A549 treated with CORT108297 at 1 μM for 4 hours (cell line): ENCODE measurements around the gene SPIRE2. TPM values are rescaled to one million over a fixed set of nuclear protein-coding genes. Genes with fewer than 3 reads are reported as not detected.

Source experiments
- total RNA-seq: library from RNA; stranded (reverse); fragments of 200-300 nt; extraction: Qiagen RNA extraction; gene quantifications from 5 replicates; pipeline ENCODE4 v1.2.3, GENCODE V29; 2022

Gene SPIRE2
- 5.9 to 8.8 TPM (median 8.1 TPM) in 5 replicates for total RNA-seq

GRCh38 chr16:89828199-89828869 lies at the start of gene SPIRE2:
Gene SPIRE2 (plus strand): TSS chr16:89828475. CDS start chr16:89828551, 76 bp downstream.

GRCh38 chr16:89873109-89873971 lies 45.1 kb downstream of the SPIRE2 start, which contains the start of gene TCF25:
Gene TCF25 (plus strand): TSS chr16:89873592. CDS start chr16:89873668, 76 bp downstream.

GRCh38 chr16:89918453-89919347 lies 90.4 kb downstream of the SPIRE2 start, which contains the start of gene MC1R:
Gene MC1R (plus strand): TSS chr16:89918862. CDS start chr16:89919259, 397 bp downstream.

Other genes with a start within 250 kb of the SPIRE2 start
- 0.78 to 1.2 TPM (median 0.83 TPM) in 5 replicates for gene DPEP1, start 214.8 kb upstream of the SPIRE2 start, total RNA-seq
- 96.9 to 102 TPM (median 97.9 TPM) in 5 replicates for gene CHMP1A, start 170.8 kb upstream of the SPIRE2 start, total RNA-seq
- 13.7 to 16.9 TPM (median 16.9 TPM) in 5 replicates for gene SPATA33, start 170.6 kb upstream of the SPIRE2 start, total RNA-seq
- 33.1 to 62.2 TPM (median 50.3 TPM) in 5 replicates for gene CDK10, start 141.8 kb upstream of the SPIRE2 start, total RNA-seq
- 9.1 to 13.6 TPM (median 12.2 TPM) in 5 replicates for gene SPATA2L, start 126.8 kb upstream of the SPIRE2 start, total RNA-seq
- 3.0 to 6.0 TPM (median 4.8 TPM) in 5 replicates for gene VPS9D1, start 107.6 kb upstream of the SPIRE2 start, total RNA-seq
- 15.6 to 19.6 TPM (median 19.0 TPM) in 5 replicates for gene ZNF276, start 106.9 kb upstream of the SPIRE2 start, total RNA-seq
- gene FANCA, start 11.8 kb upstream of the SPIRE2 start, total RNA-seq, result 26.0 to 42.0 TPM (median 33.3 TPM) in 5 replicates
- 67.2 to 86.3 TPM (median 80.9 TPM) in 5 replicates for gene TCF25, start 45.1 kb downstream of the SPIRE2 start, total RNA-seq
- gene MC1R, start 90.4 kb downstream of the SPIRE2 start, total RNA-seq, result 5.2 to 8.1 TPM (median 7.6 TPM) in 5 replicates
- 188 to 260 TPM (median 243 TPM) in 5 replicates for gene TUBB3, start 94.9 kb downstream of the SPIRE2 start, total RNA-seq
- 92.8 to 117 TPM (median 115 TPM) in 5 replicates for gene DEF8, start 120.3 kb downstream of the SPIRE2 start, total RNA-seq
- gene DBNDD1, start 191.0 kb downstream of the SPIRE2 start, total RNA-seq, result 47.3 to 65.3 TPM (median 63.9 TPM) in 5 replicates
- gene PRDM7, start 248.9 kb downstream of the SPIRE2 start, total RNA-seq, result 0.04 TPM in 1 of 5 replicates, not detected in the others